Jurkat, Clone E6-1 (cell line): ENCODE measurements around the gene TBCD.

Experiments used
- DNase-seq: peaks from one replicate; pipeline ENCODE4 v3.0.0-alpha.2; 2011; ENCODE audit warnings: low read depth, low spot score
- H3K4me3 ChIP-seq: 2 replicates; pipeline ENCODE4 v1.5.1; 2011; ENCODE audit warnings: mild to moderate bottlenecking, low read length, control low read depth, moderate library complexity

Gene TBCD

GRCh38 chr17:82937411-82938371 is 185.8 kb downstream of the TBCD start:
- no peak for DNase-seq

DNA sequence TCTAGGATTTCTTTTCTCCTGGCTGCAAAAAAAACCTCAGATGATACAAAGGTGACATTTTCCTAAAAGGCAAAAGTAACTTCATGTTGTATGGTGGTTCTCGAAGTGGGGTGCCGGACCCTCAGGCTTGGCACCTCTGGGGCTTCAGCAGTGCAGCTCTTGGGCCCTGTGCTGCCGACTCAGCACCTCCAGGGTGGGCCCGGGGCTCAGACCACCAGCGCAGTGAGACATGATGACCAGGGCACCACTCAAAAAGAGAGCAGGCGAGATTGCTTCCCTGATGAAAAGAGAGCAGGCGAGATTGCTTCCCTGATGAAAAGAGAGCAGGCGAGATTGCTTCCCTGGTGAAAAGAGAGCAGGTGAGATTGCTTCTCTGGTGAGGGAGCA is 186.6 kb downstream of the TBCD start:
- DNase-seq: no peak

More at GRCh38 chr17:82937411-82938371, 185.8 kb downstream of the TBCD start:
- no peak overlapping the region for H3K4me3 ChIP-seq

DNA sequence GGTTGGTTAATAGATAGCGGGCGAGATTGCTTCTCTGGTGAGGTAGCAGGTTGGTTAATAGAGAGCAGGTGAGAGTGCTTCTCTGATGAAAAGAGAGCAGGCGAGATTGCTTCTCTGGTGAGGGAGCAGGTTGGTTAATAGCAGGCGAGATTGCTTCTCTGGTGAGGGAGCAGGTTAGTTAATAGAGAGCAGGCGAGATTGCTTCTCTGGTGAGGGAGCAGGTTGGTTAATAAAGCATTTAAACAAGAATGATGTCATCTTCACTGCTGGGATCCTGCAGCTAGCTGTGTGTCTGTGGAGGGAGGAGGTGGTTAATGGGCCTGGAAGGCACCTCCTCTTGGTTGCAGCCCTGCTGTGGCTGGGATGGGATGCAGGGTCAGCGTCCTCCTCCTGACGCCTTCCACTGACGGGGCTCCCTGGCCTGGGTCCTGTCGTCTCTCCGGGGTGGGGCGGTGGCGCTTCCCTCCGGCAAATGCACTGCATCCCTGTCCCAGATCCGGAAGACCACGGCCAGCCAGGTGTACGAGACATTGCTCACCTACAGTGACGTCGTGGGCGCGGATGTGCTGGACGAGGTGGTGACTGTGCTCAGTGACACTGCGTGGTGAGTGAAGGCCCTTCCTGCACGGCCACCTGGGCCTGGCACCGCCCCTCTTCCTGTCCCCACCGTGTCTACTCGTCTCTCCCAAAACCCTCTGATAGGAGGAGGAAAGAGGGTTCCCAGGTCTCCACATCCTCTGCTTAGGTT is 187.2 kb downstream of the TBCD start:
- H3K4me3 ChIP-seq: no peak overlapping the region
- no peak for DNase-seq

More for the DNA sequence above, 186.6 kb downstream of the TBCD start:
- no peak overlapping the region for H3K4me3 ChIP-seq

DNA sequence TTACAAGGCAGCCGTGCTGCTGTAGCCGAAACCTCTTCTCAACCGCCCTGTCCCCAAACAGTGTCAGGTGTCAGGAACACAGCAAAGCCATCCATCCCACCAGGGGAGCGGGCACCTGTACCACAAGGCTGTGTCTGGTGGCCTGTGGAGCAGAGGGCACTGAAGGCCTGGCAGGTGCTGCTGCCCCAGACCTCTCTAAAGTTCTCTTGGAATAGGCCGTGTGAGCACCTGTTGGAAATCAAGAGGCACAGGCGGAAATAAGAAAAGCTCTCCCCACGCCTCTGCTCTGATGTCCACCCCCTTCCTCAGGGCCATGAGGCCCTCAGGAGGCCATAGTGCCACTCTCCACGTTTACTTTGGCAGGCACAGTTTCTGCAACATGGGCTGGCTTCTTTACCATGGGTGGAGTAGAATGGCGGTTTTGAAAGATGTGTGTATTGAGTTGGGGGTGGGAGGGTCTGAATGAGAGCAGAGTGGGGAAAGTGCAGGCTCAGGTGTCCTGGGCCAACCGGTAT is 187.8 kb downstream of the TBCD start:
- H3K4me3 ChIP-seq: no peak overlapping the region
- no peak for DNase-seq

DNA sequence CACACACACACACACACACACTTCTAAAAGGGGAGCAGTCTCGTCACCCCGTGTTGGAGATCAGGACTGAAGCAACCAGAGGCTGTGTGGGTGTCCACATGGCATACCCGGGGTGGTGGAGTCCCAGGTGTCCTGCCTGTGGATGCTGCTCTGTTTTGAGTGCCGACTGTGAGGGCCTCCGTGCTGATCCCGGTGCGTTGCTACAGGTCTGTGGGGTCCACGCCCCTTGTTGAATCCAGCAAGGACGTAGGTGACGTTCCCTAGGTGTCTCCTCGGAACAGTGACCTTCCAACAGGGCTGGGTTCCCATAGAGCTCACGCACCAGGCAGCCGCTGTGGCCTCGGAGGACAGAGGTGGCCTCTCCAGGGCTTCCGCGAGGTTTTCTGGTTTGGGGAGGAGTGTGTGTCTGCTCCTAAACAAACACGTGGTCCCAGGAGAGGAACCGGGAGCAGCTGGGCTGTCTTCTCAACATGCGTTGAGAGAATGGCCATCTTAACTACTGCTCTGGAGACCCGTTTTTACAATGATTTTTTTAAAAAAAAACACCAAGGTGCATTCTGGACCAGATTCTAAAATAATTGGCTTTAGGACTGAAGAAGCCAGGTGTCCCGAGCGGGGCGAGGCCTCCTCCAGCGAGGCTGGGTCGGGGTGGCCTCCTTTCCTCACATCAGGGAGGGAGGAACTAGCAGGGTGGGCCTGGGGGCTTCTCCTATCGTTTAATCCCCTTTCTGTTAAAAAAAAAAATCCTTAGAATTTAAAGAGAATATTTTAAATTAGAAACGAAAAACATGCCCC is 188.6 kb downstream of the TBCD start:
- H3K4me3 ChIP-seq: no peak overlapping the region
- DNase-seq: no peak

DNA sequence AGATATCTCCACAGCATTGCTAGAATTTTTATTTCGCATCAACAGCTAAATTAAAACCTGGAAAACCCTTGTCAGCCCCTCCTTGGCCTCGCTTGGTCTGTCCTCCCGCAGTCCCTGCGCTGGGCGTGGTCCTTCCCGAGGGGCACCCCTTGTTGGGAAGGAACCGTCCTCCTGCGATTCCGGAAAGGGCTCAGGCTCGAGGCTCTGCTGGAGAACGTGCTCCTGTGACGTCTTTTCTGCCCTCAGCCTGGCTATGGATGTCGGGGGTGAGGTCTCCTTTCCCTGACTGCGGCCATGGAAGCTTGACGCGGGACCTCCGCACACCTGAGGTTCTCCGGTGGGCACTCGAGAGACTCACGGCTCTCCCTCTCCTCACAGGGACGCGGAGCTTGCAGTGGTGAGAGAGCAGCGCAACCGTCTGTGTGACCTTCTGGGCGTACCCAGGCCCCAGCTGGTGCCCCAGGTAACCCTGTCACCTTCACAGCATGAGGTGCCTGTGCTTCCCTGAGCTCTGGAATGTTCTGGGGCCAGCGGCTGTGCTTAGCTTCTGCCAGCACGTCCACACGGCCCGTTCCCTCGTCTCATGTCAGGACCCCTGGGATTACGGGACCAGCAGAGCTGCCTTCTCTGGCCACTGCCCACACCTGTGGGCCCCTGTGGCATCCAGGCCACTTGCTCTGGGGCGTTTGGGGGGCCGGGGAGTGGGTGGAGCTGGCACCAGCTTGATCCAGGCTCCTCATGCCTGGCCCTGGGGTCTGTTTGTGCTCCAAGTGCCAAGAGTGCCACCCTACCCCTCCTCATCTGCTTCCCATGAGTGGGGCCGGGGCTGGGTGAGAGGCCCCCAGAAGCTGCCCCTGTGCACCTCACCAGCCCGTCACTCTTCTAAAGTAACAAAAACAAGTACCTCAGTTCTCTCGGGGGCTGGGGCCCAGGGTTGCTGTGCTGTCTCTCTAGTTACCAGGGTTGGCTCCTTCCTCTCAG is 189.4 kb downstream of the TBCD start:
- no peak overlapping the region for H3K4me3 ChIP-seq
- DNase-seq: no peak

DNA sequence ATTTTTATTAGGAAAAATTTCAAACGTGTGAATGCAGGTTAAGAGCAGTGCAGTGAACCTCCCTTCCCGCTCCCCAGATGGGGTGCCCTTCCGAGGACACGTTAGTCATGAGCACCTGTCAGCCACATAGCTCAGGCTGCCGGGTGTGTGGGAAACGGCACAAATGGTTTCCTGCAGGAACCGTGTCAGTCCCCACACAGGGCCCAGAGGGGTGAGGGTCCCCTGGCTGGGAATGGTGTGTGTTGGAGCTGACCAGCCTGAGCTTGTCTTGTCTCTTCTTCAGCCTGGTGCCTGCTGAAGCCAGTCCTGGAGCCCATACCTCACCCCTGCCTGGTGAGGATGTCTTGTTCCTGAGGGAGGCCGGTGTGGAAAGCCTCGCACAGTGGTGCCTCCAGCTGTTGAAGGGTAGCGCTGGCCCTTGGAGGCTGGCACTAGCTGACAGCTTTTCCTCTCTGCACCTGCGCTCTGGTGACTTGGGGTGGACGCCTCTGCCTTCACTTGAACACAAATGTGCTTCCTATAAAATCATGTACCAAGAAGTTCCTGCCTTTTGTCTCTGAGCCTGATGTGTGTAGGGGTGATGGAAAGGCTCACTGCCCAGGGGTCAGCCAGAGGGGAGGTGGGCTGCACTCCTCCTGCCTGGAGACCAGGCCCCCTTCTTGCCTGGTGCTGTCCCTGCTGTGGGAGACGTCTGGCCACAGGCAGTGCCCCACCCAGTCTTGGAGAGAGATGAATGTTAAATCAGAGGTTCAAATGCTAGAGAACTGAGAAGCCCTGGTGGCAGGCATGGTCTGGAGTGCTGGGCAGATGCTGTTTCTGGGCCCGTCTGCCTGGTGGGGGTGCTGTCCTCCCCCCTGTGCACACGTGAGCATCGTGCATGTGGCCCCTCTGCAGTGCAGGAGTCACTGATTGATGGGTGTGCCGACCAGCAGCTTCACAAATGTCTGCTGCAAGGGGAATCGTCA is 190.6 kb downstream of the TBCD start:
- no peak for DNase-seq
- H3K4me3 ChIP-seq: no peak overlapping the region

- no peak for DNase-seq
Observed at GRCh38 chr17:82943339-82943738, 191.5 kb downstream of the TBCD start.

GRCh38 chr17:82943751-82944150 is 191.9 kb downstream of the TBCD start:
- no peak overlapping the region for H3K4me3 ChIP-seq
- no peak for DNase-seq

More at GRCh38 chr17:82943339-82943738, 191.5 kb downstream of the TBCD start:
- H3K4me3 ChIP-seq: no peak overlapping the region

DNA sequence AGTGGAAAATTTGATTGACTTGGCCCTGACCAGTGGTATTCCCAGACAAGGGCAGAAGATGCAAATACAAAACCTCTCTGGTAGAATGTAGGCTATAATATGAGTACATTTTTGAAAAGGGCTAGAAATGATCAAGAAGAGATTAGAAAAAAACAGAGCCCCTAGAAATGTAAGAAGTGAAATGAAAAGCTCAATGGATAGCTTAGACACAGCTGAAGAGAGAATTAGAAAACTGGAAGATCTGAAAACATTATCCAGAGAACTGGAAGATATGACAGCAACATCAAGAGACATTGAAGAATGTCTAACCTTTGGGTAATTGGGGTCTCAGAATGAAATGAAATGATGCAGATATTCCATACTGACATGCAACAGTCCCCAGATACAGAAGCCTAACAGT is 193.1 kb downstream of the TBCD start:
- no peak overlapping the region for H3K4me3 ChIP-seq
- no peak for DNase-seq

- no peak overlapping the region for H3K4me3 ChIP-seq
- no peak for DNase-seq
Observed at GRCh38 chr17:82946081-82946480, 194.2 kb downstream of the TBCD start.

DNA sequence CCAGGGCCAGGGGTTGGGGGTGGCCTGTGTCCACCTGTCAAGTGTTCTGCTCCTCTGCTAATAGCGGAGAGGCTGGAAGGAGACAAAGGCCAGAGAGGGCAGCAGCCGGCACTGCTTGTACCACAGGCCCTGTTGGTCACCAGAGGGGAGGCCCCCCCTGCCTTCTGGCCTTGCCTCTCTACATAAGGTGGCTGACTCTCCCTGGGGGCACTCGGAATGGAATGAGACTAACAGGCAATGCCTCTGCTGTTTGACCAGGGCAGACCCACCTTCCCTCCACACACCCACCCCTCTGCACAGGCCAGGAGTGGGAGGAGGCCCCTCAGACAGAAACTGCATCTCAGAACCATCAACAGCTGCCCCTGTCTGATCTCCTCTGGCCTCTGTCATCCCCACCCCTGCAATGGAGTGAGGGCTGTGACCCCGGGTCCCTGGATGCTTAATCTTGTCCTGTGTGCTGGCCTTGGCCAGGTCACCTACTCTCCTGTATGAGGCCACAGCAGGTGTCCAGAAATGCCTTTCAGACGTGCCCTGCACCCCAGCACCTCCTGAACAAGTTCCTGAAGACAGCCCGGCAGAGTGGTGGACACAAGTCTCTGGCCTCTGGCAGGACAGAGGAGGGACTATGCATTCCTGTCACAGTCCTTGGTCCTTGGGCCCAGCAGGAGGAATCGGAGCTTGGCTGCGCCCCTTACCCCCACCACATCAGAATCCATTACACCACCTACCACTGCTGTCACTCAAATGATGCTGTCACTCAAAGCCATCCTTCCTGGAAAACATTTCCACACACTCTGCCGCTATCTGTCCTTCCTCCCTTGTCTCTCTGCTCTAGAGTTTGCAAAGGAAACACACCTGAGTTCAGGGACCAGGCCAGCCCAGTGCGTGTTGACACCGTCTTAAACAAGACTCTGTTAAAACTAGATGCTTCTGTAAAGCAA is 195.5 kb downstream of the TBCD start:
- H3K4me3 ChIP-seq: no peak overlapping the region
- DNase-seq: no peak

DNA sequence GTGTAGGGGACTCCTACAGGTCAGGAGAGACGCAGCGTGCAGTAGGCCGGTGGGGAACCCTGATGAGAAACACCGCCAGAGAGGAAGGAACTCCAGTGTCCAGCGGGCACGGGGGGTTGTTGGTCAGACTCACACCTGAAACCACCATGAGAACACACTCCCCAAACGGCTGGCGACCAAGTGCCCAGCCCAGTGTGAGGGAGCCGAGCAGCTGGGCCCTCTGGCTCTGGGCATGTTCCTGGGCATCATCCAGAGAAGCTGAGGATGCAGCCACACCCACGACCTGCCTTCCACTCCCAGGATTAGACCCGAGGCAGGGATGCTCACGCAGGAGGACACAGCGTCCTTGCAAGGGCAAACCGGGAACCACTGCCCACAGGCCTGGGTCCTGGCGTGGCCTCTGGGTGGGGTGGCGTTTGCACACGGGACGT is 196.2 kb downstream of the TBCD start:
- no peak for DNase-seq
- H3K4me3 ChIP-seq: no peak overlapping the region

GRCh38 chr17:82948957-82949356 is 197.1 kb downstream of the TBCD start:
- H3K4me3 ChIP-seq: no peak overlapping the region
- DNase-seq: no peak

GRCh38 chr17:82949361-82949760 is 197.5 kb downstream of the TBCD start:
- no peak overlapping the region for H3K4me3 ChIP-seq
- DNase-seq: no peak

GRCh38 chr17:82949984-82950383 is 198.1 kb downstream of the TBCD start:
- DNase-seq: no peak
- no peak overlapping the region for H3K4me3 ChIP-seq
